ENCODE data around the gene CYB5R4.
"Not testable (repeated sequence)": the region's sequence is repeated elsewhere in the genome, so short reads cannot be mapped to it uniquely, and the experiment has no call there.

- not testable (repeated sequence) for TF ChIP-seq EZH2phosphoT487 (IDR thresholded peaks at IDR 0.05; ENCODE audit: low read depth, severe bottlenecking, unreplicated experiment); CTCF (IDR thresholded peaks at IDR 0.05; ENCODE audit: poor library complexity); EZH2 (IDR thresholded peaks at IDR 0.05; ENCODE audit: borderline replicate concordance)
These were observed 37.6 kb downstream of the CYB5R4 start for GRCh38 chr6:83897094-83897493.

Measured in hepatocyte (in vitro differentiated cells).